Measurements from ENCODE around the gene SLC9A8.

Gene SLC9A8

GRCh38 chr20:49810491-49811190 is 2.0 kb upstream of the SLC9A8 start:
- no peak for DNase-seq (ENCODE audit: low read depth in 1 of 2, low spot score in 1 of 2)
- TF ChIP-seq POLR2AphosphoS5 (IDR thresholded peaks at IDR 0.05; ENCODE audit: low read depth), result no peak
- TF ChIP-seq GABPA (IDR thresholded peaks at IDR 0.05; ENCODE audit: low read depth), result no peak
- TF ChIP-seq SPI1 (IDR thresholded peaks at IDR 0.05; ENCODE audit: borderline replicate concordance, low read depth), result no peak
- TF ChIP-seq CTCF (IDR thresholded peaks at IDR 0.05; ENCODE audit: insufficient read depth, low read length), result no peak
- TF ChIP-seq REST (IDR thresholded peaks at IDR 0.05; ENCODE audit: insufficient replicate concordance, low read depth), result no peak
- H3K4me3 ChIP-seq (replicated peaks; ENCODE audit: insufficient read depth, low read length), result no peak overlapping the region
- no peaks in the 10 kb centered on the region for H3K27me3 ChIP-seq (ENCODE audit: insufficient read depth, poor library complexity, severe bottlenecking)
- no peak overlapping the region for H3K27ac ChIP-seq (replicated peaks)

- Histone ChIP-seq H3K27me3 (ENCODE audit: insufficient read depth, poor library complexity, severe bottlenecking) (no peaks in the 10 kb centered on the region), H3K4me3 (replicated peaks; ENCODE audit: insufficient read depth, low read length) (peak overlapping the region; percentile 48), H3K27ac (replicated peaks) (peak overlapping the region; percentile 95)
- no peak for TF ChIP-seq CTCF (IDR thresholded peaks at IDR 0.05; ENCODE audit: insufficient read depth, low read length)
- no peak for TF ChIP-seq REST (IDR thresholded peaks at IDR 0.05; ENCODE audit: insufficient replicate concordance, low read depth)
- no peak for TF ChIP-seq SPI1 (IDR thresholded peaks at IDR 0.05; ENCODE audit: borderline replicate concordance, low read depth)
- DNase-seq (ENCODE audit: low read depth in 1 of 2, low spot score in 1 of 2), result no peak
These were observed 662 bp upstream of the SLC9A8 start for GRCh38 chr20:49811825-49812506.

GRCh38 chr20:49813305-49813974 is 812 bp downstream of the SLC9A8 start:
- peak; percentile 21; the same call in 1 of the 2 replicates for TF ChIP-seq SPI1 (IDR thresholded peaks at IDR 0.05; ENCODE audit: borderline replicate concordance, low read depth)
- TF ChIP-seq POLR2AphosphoS5 (IDR thresholded peaks at IDR 0.05; ENCODE audit: low read depth), result no peak
- no peak for TF ChIP-seq GABPA (IDR thresholded peaks at IDR 0.05; ENCODE audit: low read depth)
- no peak for TF ChIP-seq REST (IDR thresholded peaks at IDR 0.05; ENCODE audit: insufficient replicate concordance, low read depth)
- peak overlapping the region; percentile 95 for H3K27ac ChIP-seq (replicated peaks)
- peak overlapping the region; percentile 48 for H3K4me3 ChIP-seq (replicated peaks; ENCODE audit: insufficient read depth, low read length)
- no peak for DNase-seq (ENCODE audit: low read depth in 1 of 2, low spot score in 1 of 2)
- no peaks in the 10 kb centered on the region for H3K27me3 ChIP-seq (ENCODE audit: insufficient read depth, poor library complexity, severe bottlenecking)

All from HL-60 (cell line).